Measurements from ENCODE around the gene JTB. TPM values are rescaled to one million over a fixed set of nuclear protein-coding genes. Genes with fewer than 3 reads are reported as not detected.
A peak's percentile ranks its signal among the peaks of the same experiment; 100 is the strongest.

Gene JTB
- total RNA-seq, 4 donors from 2014 or later, result 157 to 309 (median 259) TPM

DNA sequence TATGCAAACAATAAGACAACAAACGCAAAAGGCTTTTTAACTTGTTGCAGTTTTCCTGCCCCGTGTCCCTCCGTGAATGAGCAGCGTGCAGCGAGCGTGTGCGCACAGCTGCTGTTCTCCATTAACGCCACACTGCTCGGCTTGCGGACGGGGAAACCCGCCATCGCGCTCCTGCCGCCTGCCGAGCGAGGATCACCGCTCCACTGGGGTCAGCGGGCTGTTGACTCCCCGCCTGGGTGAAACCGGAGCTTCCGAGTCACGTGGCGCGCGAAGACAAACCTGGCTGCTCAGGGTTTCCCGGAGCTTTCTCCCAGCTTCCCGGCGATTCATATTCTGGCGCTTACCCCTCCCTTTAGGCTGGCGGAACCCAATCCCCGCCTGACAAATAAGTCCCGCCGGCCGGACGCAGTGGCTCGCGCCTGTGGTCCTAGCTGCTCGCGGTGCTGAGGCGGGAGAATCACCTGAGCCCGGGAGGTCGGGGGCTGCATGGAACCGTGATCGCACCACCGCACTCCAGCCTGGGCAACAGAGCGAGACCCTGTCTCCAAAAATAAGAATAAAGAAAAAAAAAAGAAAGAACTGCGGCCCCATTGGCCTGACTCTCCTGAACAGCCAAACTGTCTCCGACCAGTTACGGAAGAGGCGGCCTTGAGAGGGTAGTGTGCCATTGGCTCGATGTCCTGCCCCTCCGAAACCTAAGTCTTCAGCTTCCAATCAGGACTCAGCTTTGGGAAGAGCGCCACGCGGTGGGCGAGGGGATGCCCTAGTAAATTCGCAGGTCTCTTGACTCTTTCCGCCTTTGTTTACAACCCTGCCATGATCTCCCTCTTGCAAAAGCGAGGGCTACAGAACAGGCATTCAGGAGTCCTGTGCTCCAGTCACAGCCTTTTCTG lies 10.1 kb downstream of the JTB start, which contains the start of gene CREB3L4:
TSS of gene CREB3L4 (plus strand) at position 796 of the 893 bp plus-strand sequence. CDS start 624 bp downstream, outside the sequence.
- Histone ChIP-seq H3K27ac (peak within 1 kb of the TSS; percentile 87 to 94 (median 90)), H3K4me3 (peak within 1 kb of the TSS; percentile 56 to 68 (median 62)), H3K4me1 (peaks cover 29 to 34% of the 10 kb centered on the region in 2 donors), H3K9me3 (no peaks in the 10 kb centered on the region), H3K27me3 (no peaks in the 10 kb centered on the region), H3K36me3 (no peaks in the 10 kb centered on the region)
- peak; percentile 97 for DNase-seq
- intact Hi-C loops (cut with DNase I; ENCODE audit: low total_unique reads), result loop anchor here (1.0 kb wide), 1 partner anchor 19 kb away; the partner anchor contains the start of gene RAB13
- TF ChIP-seq POLR2A (IDR thresholded peaks at IDR 0.05), result peak; percentile 74 to 89
- TF ChIP-seq, protein P1, sequence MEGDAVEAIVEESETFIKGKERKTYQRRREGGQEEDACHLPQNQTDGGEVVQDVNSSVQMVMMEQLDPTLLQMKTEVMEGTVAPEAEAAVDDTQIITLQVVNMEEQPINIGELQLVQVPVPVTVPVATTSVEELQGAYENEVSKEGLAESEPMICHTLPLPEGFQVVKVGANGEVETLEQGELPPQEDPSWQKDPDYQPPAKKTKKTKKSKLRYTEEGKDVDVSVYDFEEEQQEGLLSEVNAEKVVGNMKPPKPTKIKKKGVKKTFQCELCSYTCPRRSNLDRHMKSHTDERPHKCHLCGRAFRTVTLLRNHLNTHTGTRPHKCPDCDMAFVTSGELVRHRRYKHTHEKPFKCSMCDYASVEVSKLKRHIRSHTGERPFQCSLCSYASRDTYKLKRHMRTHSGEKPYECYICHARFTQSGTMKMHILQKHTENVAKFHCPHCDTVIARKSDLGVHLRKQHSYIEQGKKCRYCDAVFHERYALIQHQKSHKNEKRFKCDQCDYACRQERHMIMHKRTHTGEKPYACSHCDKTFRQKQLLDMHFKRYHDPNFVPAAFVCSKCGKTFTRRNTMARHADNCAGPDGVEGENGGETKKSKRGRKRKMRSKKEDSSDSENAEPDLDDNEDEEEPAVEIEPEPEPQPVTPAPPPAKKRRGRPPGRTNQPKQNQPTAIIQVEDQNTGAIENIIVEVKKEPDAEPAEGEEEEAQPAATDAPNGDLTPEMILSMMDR (IDR thresholded peaks at IDR 0.05 in 4 of 5, conservative IDR thresholded peaks at IDR 0.05 in 1 of 5), result peak in 4 of 5 experiments; percentile 25 to 51 (median 34)
- ATAC-seq, result peak; percentile 85 to 90
- in situ Hi-C loops (cut with MboI; ENCODE audit: low sequenced_read_pairs in 4 of 4), result loop anchor here in 1 of 4 donors (10.0 kb wide), 1 partner anchor 293 kb away; the partner anchor contains the start of genes ILF2 and NPR1

DNA sequence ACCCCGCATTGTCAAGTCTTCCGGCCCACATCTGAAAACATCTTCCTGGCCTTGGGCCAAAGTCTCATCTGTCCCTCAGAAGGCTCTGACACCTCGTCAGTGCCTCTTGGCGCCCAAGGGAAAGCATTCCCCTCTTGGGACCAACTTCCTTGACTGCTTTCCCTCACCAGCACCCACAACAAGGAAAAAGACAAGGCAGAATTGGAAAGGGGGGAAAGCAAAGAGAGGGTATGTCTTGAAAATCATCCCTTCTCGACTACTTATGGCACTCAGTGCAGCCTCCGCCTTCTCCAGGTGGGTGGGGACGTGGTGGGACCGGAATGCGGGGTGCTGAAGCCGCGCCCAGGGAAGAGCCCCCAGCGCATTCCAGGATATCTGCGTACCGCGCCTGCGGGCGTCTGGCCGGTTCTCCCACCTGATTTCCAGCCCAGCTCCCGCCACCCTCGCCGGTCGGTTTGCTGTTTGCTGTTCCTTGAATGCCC lies 13.6 kb downstream of the JTB start:
- peaks cover 63 to 67% of the 10 kb centered on the region in 2 donors for H3K4me1 ChIP-seq
- in situ Hi-C loops (cut with MboI; ENCODE audit: low sequenced_read_pairs in 4 of 4), result loop anchor here in 1 of 4 donors (10.0 kb wide), 1 partner anchor 289 kb away; the partner anchor contains the start of genes ILF2 and NPR1
- TF ChIP-seq POLR2A (IDR thresholded peaks at IDR 0.05), result no peak
- TF ChIP-seq, protein P1 (IDR thresholded peaks at IDR 0.05 in 4 of 5, conservative IDR thresholded peaks at IDR 0.05 in 1 of 5), result no peak
- intact Hi-C loops (cut with DNase I; ENCODE audit: low total_unique reads), result no loop called here
- H3K36me3 ChIP-seq, result no peaks in the 10 kb centered on the region
- H3K9me3 ChIP-seq, result no peaks in the 10 kb centered on the region
- DNase-seq (no peak), ATAC-seq (no peak)
- H3K27me3 ChIP-seq, result no peaks in the 10 kb centered on the region
- peak overlapping the region; percentile 61 to 86 (median 80) for H3K4me3 ChIP-seq
- peak overlapping the region; percentile 91 to 98 (median 94) for H3K27ac ChIP-seq

DNA sequence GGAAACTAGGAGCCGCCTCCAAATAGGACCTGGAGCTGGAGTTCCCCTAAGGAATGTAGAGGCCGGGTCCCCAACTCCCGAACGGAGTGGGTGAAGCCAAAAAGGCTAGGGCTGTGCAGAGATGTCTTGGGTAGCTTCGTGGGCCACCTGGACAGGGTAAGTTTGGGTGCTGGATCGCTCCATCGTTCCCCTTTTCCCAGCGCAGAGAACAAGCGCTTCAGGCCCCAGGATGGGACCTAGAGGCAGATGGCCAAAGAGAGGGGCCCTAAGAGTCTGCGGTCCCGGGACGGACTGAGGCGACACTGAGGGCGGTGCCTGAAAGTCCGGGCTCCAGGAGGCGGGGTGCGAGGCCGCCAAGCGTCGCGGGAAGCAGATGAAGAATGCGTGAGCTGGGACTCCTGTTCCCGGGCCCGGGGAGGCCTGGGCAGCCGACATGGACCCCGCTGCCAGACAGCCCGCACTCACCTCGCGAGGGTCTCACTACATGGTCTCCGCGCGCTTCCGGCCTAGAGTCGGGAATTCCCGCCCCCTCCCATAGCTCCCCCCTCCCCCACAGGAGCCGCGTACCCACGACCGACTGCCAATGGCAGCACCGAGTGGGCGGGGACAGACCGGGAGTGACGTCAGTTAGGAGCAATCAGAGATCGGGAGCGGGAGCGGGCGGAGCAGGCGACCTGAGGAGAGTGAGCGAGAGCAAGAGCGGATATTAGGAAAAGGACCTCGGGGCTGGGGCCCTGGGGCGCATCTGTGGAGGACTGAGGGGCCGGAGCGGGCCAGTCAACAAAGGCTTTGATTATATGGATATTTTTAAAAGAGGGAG lies 14.2 kb downstream of the JTB start, which contains the start of gene SLC39A1:
TSS of gene SLC39A1 (minus strand) at position 508 of the 820 bp plus-strand sequence. CDS start 822 bp downstream, outside the sequence.
- intact Hi-C loops (cut with DNase I; ENCODE audit: low total_unique reads), result no loop called here
- Histone ChIP-seq H3K36me3 (no peaks in the 10 kb centered on the region), H3K27ac (peak within 1 kb of the TSS; percentile 91 to 98 (median 94)), H3K9me3 (no peaks in the 10 kb centered on the region), H3K4me3 (peak within 1 kb of the TSS; percentile 61 to 86 (median 80)), H3K27me3 (no peaks in the 10 kb centered on the region), H3K4me1 (peaks cover 61 to 64% of the 10 kb centered on the region in 2 donors)
- TF ChIP-seq, protein P1 (IDR thresholded peaks at IDR 0.05 in 4 of 5, conservative IDR thresholded peaks at IDR 0.05 in 1 of 5), result no peak
- peak; percentile 69 to 82 for TF ChIP-seq POLR2A (IDR thresholded peaks at IDR 0.05)
- peak; percentile 99 for DNase-seq
- in situ Hi-C loops (cut with MboI; ENCODE audit: low sequenced_read_pairs in 4 of 4), result loop anchor here in 1 of 4 donors (10.0 kb wide), 1 partner anchor 288 kb away; the partner anchor contains the start of genes ILF2 and NPR1
- peak; percentile 59 to 67 for ATAC-seq

Data from gastrocnemius medialis (tissue), 4 donors.